ENCODE measurements around the gene ARMCX5. TPM values are rescaled to one million over a fixed set of nuclear protein-coding genes. Genes with fewer than 3 reads are reported as not detected.

ARMCX5 gene
- polyA plus RNA-seq (2013): 6.4 and 6.9 TPM in 2 replicates

GRCh38 chrX:102599084-102599950 is at the start of gene ARMCX5:
ARMCX5 (plus strand) TSS chrX:102599515; CDS start chrX:102602142, 2,627 bp downstream.
- DNase-seq: peak; percentile 59 to 80
- peak within 1 kb of the TSS; percentile 46 for H3K18ac ChIP-seq (ENCODE audit: low read length)
- H3K27ac ChIP-seq (ENCODE audit: low read depth, low read length): peak within 1 kb of the TSS; percentile 47
- peaks cover 6% of the 10 kb centered on the region for H3K79me2 ChIP-seq (ENCODE audit: control insufficient read depth, insufficient read depth, low read length, poor library complexity)
- H2AFZ ChIP-seq (ENCODE audit: insufficient read depth, low read length, poor library complexity): peak within 1 kb of the TSS; percentile 54
- peaks cover 0 to 2% of the 10 kb centered on the region in 2 experiments for H3K4me1 ChIP-seq (ENCODE audit: control insufficient read depth in 1 of 2, insufficient read depth in 2 of 2, low read length in 2 of 2)
- peak within 1 kb of the TSS; percentile 77 for H3K14ac ChIP-seq (ENCODE audit: low read length)
- peak within 1 kb of the TSS; percentile 88 for H4K8ac ChIP-seq (ENCODE audit: low read depth, low read length)
- H3K9ac ChIP-seq (ENCODE audit: low read length): peak within 1 kb of the TSS; percentile 84
- H3K4ac ChIP-seq (ENCODE audit: low read depth, low read length): peak within 1 kb of the TSS; percentile 52
- peaks cover 8% of the 10 kb centered on the region for H3K79me1 ChIP-seq (ENCODE audit: low read length)
- H2BK5ac ChIP-seq (ENCODE audit: low read depth, low read length, poor library complexity): peak within 1 kb of the TSS; percentile 76
- H4K12ac ChIP-seq (ENCODE audit: low read depth, low read length): peak within 1 kb of the TSS; percentile 80
- no peak within 1 kb of the TSS for H3K23ac ChIP-seq (ENCODE audit: low read length)
- H3K27me3 ChIP-seq (ENCODE audit: insufficient read depth, low read length): no peaks in the 10 kb centered on the region
- WGBS (ENCODE audit: extremely low coverage, insufficient coverage, insufficient read length): no CpG with 5 or more reads among the region's 42 CpGs
- H3K4me3 ChIP-seq (ENCODE audit: low read depth, low read length): peak within 1 kb of the TSS; percentile 83
- peak within 1 kb of the TSS; percentile 55 for H4K91ac ChIP-seq (ENCODE audit: low read depth, low read length)
- peak within 1 kb of the TSS; percentile 49 for H2BK120ac ChIP-seq (ENCODE audit: insufficient read depth, low read length, poor library complexity)
- H3K9me3 ChIP-seq (ENCODE audit: insufficient read depth, low read depth, low read length): no peaks in the 10 kb centered on the region
- peaks cover 6 to 12% of the 10 kb centered on the region in 2 experiments for H3K36me3 ChIP-seq (ENCODE audit: control insufficient read depth in 1 of 2, insufficient read depth in 2 of 2, low read length in 2 of 2)
- H3K4me2 ChIP-seq (ENCODE audit: low read length): peak within 1 kb of the TSS; percentile 59
- peak within 1 kb of the TSS; percentile 40 for H2BK12ac ChIP-seq (ENCODE audit: low read length)
- H2AK5ac ChIP-seq (ENCODE audit: low read length): no peak within 1 kb of the TSS

GRCh38 chrX:102558607-102559006 is 40.7 kb upstream of the ARMCX5 start:
- WGBS (ENCODE audit: extremely low coverage, insufficient coverage, insufficient read length): no CpG with 5 or more reads among the region's 2 CpGs
- Histone ChIP-seq H2BK12ac (ENCODE audit: low read length) (no peak overlapping the region), H3K79me1 (ENCODE audit: low read length) (no peaks in the 10 kb centered on the region), H3K18ac (ENCODE audit: low read length) (no peak overlapping the region), H4K12ac (ENCODE audit: low read depth, low read length) (no peak overlapping the region), H3K9ac (ENCODE audit: low read length) (no peak overlapping the region), H3K36me3 (ENCODE audit: control insufficient read depth in 1 of 2, insufficient read depth in 2 of 2, low read length in 2 of 2) (no peaks in the 10 kb centered on the region), H4K91ac (ENCODE audit: low read depth, low read length) (no peak overlapping the region), H2BK5ac (ENCODE audit: low read depth, low read length, poor library complexity) (no peak overlapping the region), H3K14ac (ENCODE audit: low read length) (no peak overlapping the region), H2BK120ac (ENCODE audit: insufficient read depth, low read length, poor library complexity) (no peak overlapping the region), H3K79me2 (ENCODE audit: control insufficient read depth, insufficient read depth, low read length, poor library complexity) (no peaks in the 10 kb centered on the region), H2AK5ac (ENCODE audit: low read length) (no peak overlapping the region), H3K4me3 (ENCODE audit: low read depth, low read length) (no peak overlapping the region), H3K27me3 (ENCODE audit: insufficient read depth, low read length) (no peaks in the 10 kb centered on the region), H4K8ac (ENCODE audit: low read depth, low read length) (no peak overlapping the region), H2AFZ (ENCODE audit: insufficient read depth, low read length, poor library complexity) (no peak overlapping the region), H3K27ac (ENCODE audit: low read depth, low read length) (no peak overlapping the region), H3K9me3 (ENCODE audit: insufficient read depth, low read depth, low read length) (no peaks in the 10 kb centered on the region), H3K4ac (ENCODE audit: low read depth, low read length) (no peak overlapping the region), H3K23ac (ENCODE audit: low read length) (no peak overlapping the region), H3K4me2 (ENCODE audit: low read length) (no peak overlapping the region), H3K4me1 (ENCODE audit: control insufficient read depth in 1 of 2, insufficient read depth in 2 of 2, low read length in 2 of 2) (no peaks in the 10 kb centered on the region)
- DNase-seq: no peak

GRCh38 chrX:102560423-102561068 is 38.8 kb upstream of the ARMCX5 start:
- DNase-seq: no peak
- H3K4me2 ChIP-seq (ENCODE audit: low read length): no peak overlapping the region
- H3K4me1 ChIP-seq (ENCODE audit: control insufficient read depth in 1 of 2, insufficient read depth in 2 of 2, low read length in 2 of 2): no peaks in the 10 kb centered on the region
- no peak overlapping the region for H4K12ac ChIP-seq (ENCODE audit: low read depth, low read length)
- H2AK5ac ChIP-seq (ENCODE audit: low read length): no peak overlapping the region
- no peak overlapping the region for H3K18ac ChIP-seq (ENCODE audit: low read length)
- H2BK120ac ChIP-seq (ENCODE audit: insufficient read depth, low read length, poor library complexity): no peak overlapping the region
- no peak overlapping the region for H3K27ac ChIP-seq (ENCODE audit: low read depth, low read length)
- no peak overlapping the region for H2BK5ac ChIP-seq (ENCODE audit: low read depth, low read length, poor library complexity)
- H3K27me3 ChIP-seq (ENCODE audit: insufficient read depth, low read length): no peaks in the 10 kb centered on the region
- no peak overlapping the region for H3K14ac ChIP-seq (ENCODE audit: low read length)
- H3K79me2 ChIP-seq (ENCODE audit: control insufficient read depth, insufficient read depth, low read length, poor library complexity): no peaks in the 10 kb centered on the region
- H3K9ac ChIP-seq (ENCODE audit: low read length): no peak overlapping the region
- no CpG with 5 or more reads among the region's 2 CpGs for WGBS (ENCODE audit: extremely low coverage, insufficient coverage, insufficient read length)
- H2BK12ac ChIP-seq (ENCODE audit: low read length): no peak overlapping the region
- no peaks in the 10 kb centered on the region for H3K36me3 ChIP-seq (ENCODE audit: control insufficient read depth in 1 of 2, insufficient read depth in 2 of 2, low read length in 2 of 2)
- H3K23ac ChIP-seq (ENCODE audit: low read length): no peak overlapping the region
- no peaks in the 10 kb centered on the region for H3K79me1 ChIP-seq (ENCODE audit: low read length)
- H4K91ac ChIP-seq (ENCODE audit: low read depth, low read length): no peak overlapping the region
- H3K4ac ChIP-seq (ENCODE audit: low read depth, low read length): no peak overlapping the region
- H2AFZ ChIP-seq (ENCODE audit: insufficient read depth, low read length, poor library complexity): no peak overlapping the region
- no peaks in the 10 kb centered on the region for H3K9me3 ChIP-seq (ENCODE audit: insufficient read depth, low read depth, low read length)
- no peak overlapping the region for H3K4me3 ChIP-seq (ENCODE audit: low read depth, low read length)
- H4K8ac ChIP-seq (ENCODE audit: low read depth, low read length): no peak overlapping the region

GRCh38 chrX:102580891-102581290 is 18.4 kb upstream of the ARMCX5 start:
- Histone ChIP-seq H4K12ac (ENCODE audit: low read depth, low read length) (no peak overlapping the region), H2AFZ (ENCODE audit: insufficient read depth, low read length, poor library complexity) (no peak overlapping the region), H4K91ac (ENCODE audit: low read depth, low read length) (no peak overlapping the region), H3K4me2 (ENCODE audit: low read length) (no peak overlapping the region), H3K36me3 (ENCODE audit: control insufficient read depth in 1 of 2, insufficient read depth in 2 of 2, low read length in 2 of 2) (no peaks in the 10 kb centered on the region), H3K9ac (ENCODE audit: low read length) (no peak overlapping the region), H4K8ac (ENCODE audit: low read depth, low read length) (no peak overlapping the region), H2BK5ac (ENCODE audit: low read depth, low read length, poor library complexity) (no peak overlapping the region), H3K9me3 (ENCODE audit: insufficient read depth, low read depth, low read length) (no peaks in the 10 kb centered on the region), H2BK12ac (ENCODE audit: low read length) (no peak overlapping the region), H3K14ac (ENCODE audit: low read length) (no peak overlapping the region), H3K4me3 (ENCODE audit: low read depth, low read length) (no peak overlapping the region), H3K79me1 (ENCODE audit: low read length) (no peaks in the 10 kb centered on the region), H3K4ac (ENCODE audit: low read depth, low read length) (no peak overlapping the region), H3K23ac (ENCODE audit: low read length) (no peak overlapping the region), H3K18ac (ENCODE audit: low read length) (no peak overlapping the region), H2AK5ac (ENCODE audit: low read length) (no peak overlapping the region), H2BK120ac (ENCODE audit: insufficient read depth, low read length, poor library complexity) (no peak overlapping the region), H3K27ac (ENCODE audit: low read depth, low read length) (no peak overlapping the region), H3K4me1 (ENCODE audit: control insufficient read depth in 1 of 2, insufficient read depth in 2 of 2, low read length in 2 of 2) (no peaks in the 10 kb centered on the region), H3K79me2 (ENCODE audit: control insufficient read depth, insufficient read depth, low read length, poor library complexity) (no peaks in the 10 kb centered on the region), H3K27me3 (ENCODE audit: insufficient read depth, low read length) (no peaks in the 10 kb centered on the region)
- no peak for DNase-seq
- WGBS (ENCODE audit: extremely low coverage, insufficient coverage, insufficient read length): no CpG with 5 or more reads among the region's 1 CpG

Data from trophoblast cell (in vitro differentiated cells and primary cell).